Measurements from ENCODE around the gene OGFOD2. TPM values are rescaled to one million over a fixed set of nuclear protein-coding genes. Genes with fewer than 3 reads are reported as not detected.

OGFOD2 gene
- polyA plus RNA-seq, 1 donor = 22.2 TPM

- DNase-seq = no peak
- Histone ChIP-seq H3K36me3 (ENCODE audit: control insufficient read depth, insufficient read depth, low read length) (peaks cover 10% of the 10 kb centered on the region), H3K4me3 (ENCODE audit: low read length) (no peak overlapping the region), H3K27ac (ENCODE audit: low read length) (no peak overlapping the region), H3K9me3 (ENCODE audit: control insufficient read depth, low read depth, low read length) (no peaks in the 10 kb centered on the region), H3K4me1 (ENCODE audit: control insufficient read depth, insufficient read depth, low read length) (peaks cover 20% of the 10 kb centered on the region), H3K27me3 (ENCODE audit: control insufficient read depth, insufficient read depth, low read length) (no peaks in the 10 kb centered on the region)
- no CpG with 5 or more reads among the region's 7 CpGs for WGBS (ENCODE audit: insufficient coverage, low lambda C conversion rate)
Measured at GRCh38 chr12:122996188-122996601, 21.2 kb downstream of the OGFOD2 start.

DNA sequence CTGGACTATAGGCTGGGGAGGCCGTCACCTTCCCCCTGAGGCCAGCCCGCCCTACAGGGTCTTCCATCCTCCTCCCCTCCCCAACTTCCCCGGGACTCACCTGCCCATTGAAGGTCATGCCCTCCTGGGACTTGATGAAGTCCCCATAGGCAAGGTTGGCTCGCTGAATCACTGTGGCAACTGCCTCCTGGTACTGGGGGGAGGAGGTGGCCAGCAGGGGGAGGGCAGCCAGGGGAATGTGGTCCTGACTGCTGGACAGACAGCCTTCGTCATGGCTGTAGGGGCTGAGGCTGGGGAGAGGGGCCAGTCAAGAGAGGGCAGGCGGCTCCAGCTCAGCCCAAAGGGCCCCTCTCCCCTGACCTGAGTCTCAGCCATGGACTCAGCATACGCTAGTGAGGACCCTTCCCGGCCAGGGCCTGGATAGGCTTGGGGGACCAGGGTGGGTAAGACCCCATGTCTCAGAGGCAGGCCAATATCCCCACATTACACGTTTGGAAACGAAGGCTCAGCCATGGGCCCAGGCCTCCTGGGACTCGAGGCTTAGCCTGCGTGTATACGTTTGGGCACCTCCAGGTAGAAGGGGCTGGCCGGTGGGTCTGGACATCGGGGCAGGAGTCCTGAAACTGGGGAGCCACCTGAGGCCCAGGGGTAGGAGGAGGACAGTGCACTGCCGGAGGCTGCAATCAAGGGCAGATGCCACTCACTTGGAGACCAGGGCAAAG, 21.7 kb downstream of the OGFOD2 start:
- Histone ChIP-seq H3K27me3 (ENCODE audit: control insufficient read depth, insufficient read depth, low read length) (no peaks in the 10 kb centered on the region), H3K27ac (ENCODE audit: low read length) (no peak overlapping the region), H3K4me3 (ENCODE audit: low read length) (no peak overlapping the region), H3K4me1 (ENCODE audit: control insufficient read depth, insufficient read depth, low read length) (peaks cover 22% of the 10 kb centered on the region), H3K36me3 (ENCODE audit: control insufficient read depth, insufficient read depth, low read length) (peaks cover 10% of the 10 kb centered on the region), H3K9me3 (ENCODE audit: control insufficient read depth, low read depth, low read length) (no peaks in the 10 kb centered on the region)
- DNase-seq = no peak
- no CpG with 5 or more reads among the region's 16 CpGs for WGBS (ENCODE audit: insufficient coverage, low lambda C conversion rate)

DNA sequence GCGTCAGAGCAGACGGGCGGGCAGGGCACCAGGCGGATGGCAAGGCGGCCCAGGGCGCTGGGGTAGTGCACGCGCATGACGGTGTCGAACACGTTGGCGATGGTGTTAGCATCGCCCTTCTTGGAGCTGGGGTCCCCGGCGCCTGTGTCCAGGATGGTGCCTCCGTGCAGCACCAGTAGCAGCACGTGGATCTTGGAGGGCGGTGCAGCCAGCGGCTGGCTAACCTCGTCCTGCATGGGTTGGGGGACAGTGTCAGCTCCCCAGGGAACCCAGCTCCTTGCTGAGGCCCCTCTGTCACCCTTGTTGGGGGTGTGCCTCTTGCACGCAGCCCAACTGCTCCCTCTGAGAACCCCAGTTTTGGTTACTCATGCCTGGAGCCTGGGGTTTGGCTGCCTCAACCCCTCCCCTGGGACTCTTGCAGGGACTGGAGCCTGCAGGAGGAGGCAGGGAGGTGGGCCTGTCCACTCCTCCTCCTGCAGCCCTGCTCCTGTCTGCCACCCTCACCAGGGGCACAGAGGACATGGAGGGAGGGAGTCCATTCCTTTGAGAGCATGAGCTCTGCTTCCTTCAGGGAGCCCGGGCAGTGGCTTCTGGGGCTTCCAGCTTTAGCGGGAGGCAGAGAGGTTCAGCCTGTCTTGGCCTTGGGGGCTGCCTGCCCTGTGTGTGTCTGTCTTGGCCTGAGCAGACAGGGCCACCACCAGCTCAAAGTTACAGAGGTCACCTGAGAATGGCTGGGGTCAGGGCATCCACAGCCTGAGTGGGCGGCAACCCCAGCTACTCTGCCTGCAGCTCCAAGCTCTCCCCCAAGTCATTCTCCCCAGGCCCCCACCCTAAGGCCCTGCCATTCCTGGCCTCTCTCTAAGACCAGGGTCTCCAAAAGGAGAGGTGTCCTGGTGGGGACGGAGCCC, 22.6 kb downstream of the OGFOD2 start:
- Histone ChIP-seq H3K4me1 (ENCODE audit: control insufficient read depth, insufficient read depth, low read length) (peaks cover 22% of the 10 kb centered on the region), H3K4me3 (ENCODE audit: low read length) (no peak overlapping the region), H3K27ac (ENCODE audit: low read length) (no peak overlapping the region), H3K36me3 (ENCODE audit: control insufficient read depth, insufficient read depth, low read length) (peaks cover 10% of the 10 kb centered on the region), H3K9me3 (ENCODE audit: control insufficient read depth, low read depth, low read length) (no peaks in the 10 kb centered on the region), H3K27me3 (ENCODE audit: control insufficient read depth, insufficient read depth, low read length) (no peaks in the 10 kb centered on the region)
- no CpG with 5 or more reads among the region's 25 CpGs for WGBS (ENCODE audit: insufficient coverage, low lambda C conversion rate)
- no peak for DNase-seq

- peaks cover 10% of the 10 kb centered on the region for H3K36me3 ChIP-seq (ENCODE audit: control insufficient read depth, insufficient read depth, low read length)
- no peaks in the 10 kb centered on the region for H3K27me3 ChIP-seq (ENCODE audit: control insufficient read depth, insufficient read depth, low read length)
- H3K9me3 ChIP-seq (ENCODE audit: control insufficient read depth, low read depth, low read length) = no peaks in the 10 kb centered on the region
Measured at GRCh38 chr12:122998316-122998715, 23.3 kb downstream of the OGFOD2 start.

GRCh38 chr12:122999196-122999946, 24.3 kb downstream of the OGFOD2 start:
- Histone ChIP-seq H3K4me3 (ENCODE audit: low read length) (no peak overlapping the region), H3K4me1 (ENCODE audit: control insufficient read depth, insufficient read depth, low read length) (peaks cover 8% of the 10 kb centered on the region), H3K27ac (ENCODE audit: low read length) (no peak overlapping the region), H3K36me3 (ENCODE audit: control insufficient read depth, insufficient read depth, low read length) (peaks cover 13% of the 10 kb centered on the region), H3K9me3 (ENCODE audit: control insufficient read depth, low read depth, low read length) (no peaks in the 10 kb centered on the region), H3K27me3 (ENCODE audit: control insufficient read depth, insufficient read depth, low read length) (no peaks in the 10 kb centered on the region)
- no CpG with 5 or more reads among the region's 8 CpGs for WGBS (ENCODE audit: insufficient coverage, low lambda C conversion rate)
- DNase-seq = no peak

More at GRCh38 chr12:122998316-122998715, 23.3 kb downstream of the OGFOD2 start:
- DNase-seq = no peak
- Histone ChIP-seq H3K4me1 (ENCODE audit: control insufficient read depth, insufficient read depth, low read length) (peaks cover 16% of the 10 kb centered on the region), H3K4me3 (ENCODE audit: low read length) (no peak overlapping the region), H3K27ac (ENCODE audit: low read length) (no peak overlapping the region)
- WGBS (ENCODE audit: insufficient coverage, low lambda C conversion rate) = no CpG with 5 or more reads among the region's 4 CpGs

GRCh38 chr12:122999986-123000420, 25.0 kb downstream of the OGFOD2 start:
- DNase-seq = no peak
- H3K4me1 ChIP-seq (ENCODE audit: control insufficient read depth, insufficient read depth, low read length) = peaks cover 6% of the 10 kb centered on the region
- peaks cover 15% of the 10 kb centered on the region for H3K36me3 ChIP-seq (ENCODE audit: control insufficient read depth, insufficient read depth, low read length)
- H3K27ac ChIP-seq (ENCODE audit: low read length) = no peak overlapping the region
- no peaks in the 10 kb centered on the region for H3K9me3 ChIP-seq (ENCODE audit: control insufficient read depth, low read depth, low read length)
- H3K4me3 ChIP-seq (ENCODE audit: low read length) = no peak overlapping the region
- no peaks in the 10 kb centered on the region for H3K27me3 ChIP-seq (ENCODE audit: control insufficient read depth, insufficient read depth, low read length)
- WGBS (ENCODE audit: insufficient coverage, low lambda C conversion rate) = no CpG with 5 or more reads among the region's 20 CpGs

DNA sequence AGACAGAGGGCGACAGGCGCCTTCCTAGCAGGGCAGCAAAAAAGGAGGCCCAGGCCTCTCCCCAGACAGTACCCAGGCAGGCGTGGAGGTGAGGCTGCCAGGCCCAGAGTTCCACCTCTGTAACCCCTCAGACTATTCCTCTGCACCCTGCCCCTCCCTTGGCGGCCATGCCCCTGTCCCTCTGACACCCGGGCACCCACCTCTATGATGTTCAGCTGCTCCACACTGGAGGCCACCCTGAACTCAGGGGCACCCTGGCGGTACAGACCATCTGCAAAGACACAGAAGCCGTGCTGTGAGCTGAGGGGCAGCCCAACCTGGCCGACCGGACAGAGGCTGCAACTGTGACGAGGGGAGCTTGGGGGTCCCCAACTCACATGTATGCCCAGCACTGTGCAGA, 25.5 kb downstream of the OGFOD2 start:
- WGBS (ENCODE audit: insufficient coverage, low lambda C conversion rate) = no CpG with 5 or more reads among the region's 10 CpGs
- no peak overlapping the region for H3K4me3 ChIP-seq (ENCODE audit: low read length)
- no peaks in the 10 kb centered on the region for H3K27me3 ChIP-seq (ENCODE audit: control insufficient read depth, insufficient read depth, low read length)
- H3K4me1 ChIP-seq (ENCODE audit: control insufficient read depth, insufficient read depth, low read length) = peaks cover 6% of the 10 kb centered on the region
- H3K9me3 ChIP-seq (ENCODE audit: control insufficient read depth, low read depth, low read length) = no peaks in the 10 kb centered on the region
- peaks cover 15% of the 10 kb centered on the region for H3K36me3 ChIP-seq (ENCODE audit: control insufficient read depth, insufficient read depth, low read length)
- H3K27ac ChIP-seq (ENCODE audit: low read length) = no peak overlapping the region
- no peak for DNase-seq

- no peaks in the 10 kb centered on the region for H3K27me3 ChIP-seq (ENCODE audit: control insufficient read depth, insufficient read depth, low read length)
- DNase-seq = peak; percentile 55 to 77
- H3K4me3 ChIP-seq (ENCODE audit: low read length) = no peak overlapping the region
- WGBS (ENCODE audit: insufficient coverage, low lambda C conversion rate) = no CpG with 5 or more reads among the region's 3 CpGs
- peaks cover 15% of the 10 kb centered on the region for H3K36me3 ChIP-seq (ENCODE audit: control insufficient read depth, insufficient read depth, low read length)
- no peaks in the 10 kb centered on the region for H3K9me3 ChIP-seq (ENCODE audit: control insufficient read depth, low read depth, low read length)
- H3K27ac ChIP-seq (ENCODE audit: low read length) = peak overlapping the region; percentile 69
- H3K4me1 ChIP-seq (ENCODE audit: control insufficient read depth, insufficient read depth, low read length) = peaks cover 6% of the 10 kb centered on the region
Measured at GRCh38 chr12:123001464-123001863, 26.4 kb downstream of the OGFOD2 start.

DNA sequence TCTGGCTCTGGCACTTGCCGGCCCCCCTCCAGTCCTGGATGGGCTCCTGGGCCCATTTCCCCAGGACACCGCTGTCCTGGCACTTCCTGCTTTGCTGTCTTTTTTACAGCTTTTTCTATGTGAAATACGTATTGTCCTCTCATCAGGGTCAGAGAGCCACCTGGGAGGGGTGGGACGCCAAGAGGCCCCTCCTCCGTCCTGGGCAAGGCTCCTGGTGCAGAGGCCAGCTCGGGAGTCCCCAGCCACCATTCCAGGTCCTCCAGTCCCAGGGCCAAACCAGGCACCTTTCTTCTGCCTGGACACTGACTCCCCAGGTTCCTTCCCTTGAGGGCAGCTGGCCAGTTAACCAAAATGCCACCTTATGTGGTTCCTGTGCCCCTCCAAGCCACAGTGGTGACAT, 28.2 kb downstream of the OGFOD2 start:
- DNase-seq = no peak
- H3K36me3 ChIP-seq (ENCODE audit: control insufficient read depth, insufficient read depth, low read length) = peaks cover 12% of the 10 kb centered on the region
- H3K4me3 ChIP-seq (ENCODE audit: low read length) = no peak overlapping the region
- H3K27me3 ChIP-seq (ENCODE audit: control insufficient read depth, insufficient read depth, low read length) = no peaks in the 10 kb centered on the region
- no peaks in the 10 kb centered on the region for H3K9me3 ChIP-seq (ENCODE audit: control insufficient read depth, low read depth, low read length)
- peaks cover 6% of the 10 kb centered on the region for H3K4me1 ChIP-seq (ENCODE audit: control insufficient read depth, insufficient read depth, low read length)
- WGBS (ENCODE audit: insufficient coverage, low lambda C conversion rate) = no CpG with 5 or more reads among the region's 6 CpGs
- H3K27ac ChIP-seq (ENCODE audit: low read length) = no peak overlapping the region

DNA sequence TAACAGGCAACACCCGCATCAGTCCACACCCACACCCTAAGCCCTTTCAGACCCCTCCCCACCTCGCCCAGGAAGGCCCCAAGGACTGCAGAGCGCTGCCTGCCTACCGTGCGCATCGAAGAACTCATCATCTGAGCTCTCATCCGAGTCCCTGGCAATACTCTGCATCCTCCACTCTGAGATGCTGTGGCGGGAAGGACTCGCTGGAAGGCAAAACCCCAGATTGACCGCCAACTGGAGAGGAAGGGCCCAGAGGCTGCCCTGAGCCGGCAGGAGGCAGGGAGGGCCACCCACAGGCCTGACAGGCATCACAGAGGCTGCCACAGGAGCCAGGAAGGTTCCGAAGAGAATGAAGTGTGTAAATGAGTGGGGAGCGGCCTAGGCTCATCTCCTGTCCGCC, 29.2 kb downstream of the OGFOD2 start:
- no peak overlapping the region for H3K27ac ChIP-seq (ENCODE audit: low read length)
- peaks cover 6% of the 10 kb centered on the region for H3K4me1 ChIP-seq (ENCODE audit: control insufficient read depth, insufficient read depth, low read length)
- H3K9me3 ChIP-seq (ENCODE audit: control insufficient read depth, low read depth, low read length) = no peaks in the 10 kb centered on the region
- peaks cover 15% of the 10 kb centered on the region for H3K36me3 ChIP-seq (ENCODE audit: control insufficient read depth, insufficient read depth, low read length)
- DNase-seq = no peak
- WGBS (ENCODE audit: insufficient coverage, low lambda C conversion rate) = no CpG with 5 or more reads among the region's 14 CpGs
- H3K27me3 ChIP-seq (ENCODE audit: control insufficient read depth, insufficient read depth, low read length) = no peaks in the 10 kb centered on the region
- no peak overlapping the region for H3K4me3 ChIP-seq (ENCODE audit: low read length)

All from large intestine (tissue), 3 donors.